Thyroid gland (tissue), 4 donors: ENCODE data around the gene ANTKMT.

ENCODE experiments used
- POLR2A ChIP-seq, 2 donors: fragments of 450-650 bp; IDR thresholded peaks; one replicate each; pipeline ENCODE4 v1.6.1; 2017; ENCODE audit warnings: antibody characterized with exemption in 2 of 2, mild to moderate bottlenecking in 2 of 2, moderate library complexity in 1 of 2
- TF ChIP-seq, protein P1 (sequence below), 6 experiments: fragments of 200-600 bp in 3 of 6; fragments of 450-650 bp in 3 of 6; sonication (generic) in 3 of 6; IDR thresholded peaks; one replicate each; pipeline ENCODE4 v1.5.1; 2016 to 2019; ENCODE audit warnings: antibody characterized with exemption in 6 of 6, mild to moderate bottlenecking in 2 of 6, inconsistent platforms in 1 of 6, moderate library complexity in 1 of 6

DNA sequence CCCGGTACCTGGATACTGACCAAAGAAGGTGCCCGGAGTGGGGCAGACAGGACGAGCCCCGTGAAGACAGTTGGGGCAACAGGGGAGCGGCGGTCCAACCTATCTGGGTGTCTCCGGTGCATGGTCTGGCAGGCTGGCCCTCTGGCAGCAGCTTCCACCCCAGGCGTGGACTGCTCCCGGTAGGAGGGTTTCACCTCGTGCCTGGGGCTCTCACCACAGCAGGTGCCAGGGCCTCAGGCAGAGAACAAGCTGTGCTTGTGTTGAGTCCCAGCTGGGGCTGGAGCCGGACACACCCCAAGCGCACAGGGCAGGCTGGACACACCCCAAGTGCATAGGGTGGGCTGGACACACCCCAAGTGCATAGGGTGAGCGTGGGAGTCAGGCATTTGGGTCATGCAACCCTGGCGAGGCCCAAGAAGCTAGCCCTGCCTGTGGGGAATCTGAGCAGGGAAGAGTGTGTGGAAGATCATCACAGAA, 13.8 kb upstream of the ANTKMT start:
- TF ChIP-seq, protein P1, sequence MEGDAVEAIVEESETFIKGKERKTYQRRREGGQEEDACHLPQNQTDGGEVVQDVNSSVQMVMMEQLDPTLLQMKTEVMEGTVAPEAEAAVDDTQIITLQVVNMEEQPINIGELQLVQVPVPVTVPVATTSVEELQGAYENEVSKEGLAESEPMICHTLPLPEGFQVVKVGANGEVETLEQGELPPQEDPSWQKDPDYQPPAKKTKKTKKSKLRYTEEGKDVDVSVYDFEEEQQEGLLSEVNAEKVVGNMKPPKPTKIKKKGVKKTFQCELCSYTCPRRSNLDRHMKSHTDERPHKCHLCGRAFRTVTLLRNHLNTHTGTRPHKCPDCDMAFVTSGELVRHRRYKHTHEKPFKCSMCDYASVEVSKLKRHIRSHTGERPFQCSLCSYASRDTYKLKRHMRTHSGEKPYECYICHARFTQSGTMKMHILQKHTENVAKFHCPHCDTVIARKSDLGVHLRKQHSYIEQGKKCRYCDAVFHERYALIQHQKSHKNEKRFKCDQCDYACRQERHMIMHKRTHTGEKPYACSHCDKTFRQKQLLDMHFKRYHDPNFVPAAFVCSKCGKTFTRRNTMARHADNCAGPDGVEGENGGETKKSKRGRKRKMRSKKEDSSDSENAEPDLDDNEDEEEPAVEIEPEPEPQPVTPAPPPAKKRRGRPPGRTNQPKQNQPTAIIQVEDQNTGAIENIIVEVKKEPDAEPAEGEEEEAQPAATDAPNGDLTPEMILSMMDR (IDR thresholded peaks at IDR 0.05) = no peak
- no peak for TF ChIP-seq POLR2A (IDR thresholded peaks at IDR 0.05)
